CD4-positive, CD25-positive, alpha-beta regulatory T cell (primary cell): ENCODE data around the gene GBP5. TPM values are rescaled to one million over a fixed set of nuclear protein-coding genes. Genes with fewer than 3 reads are reported as not detected.

Experiments
- ATAC-seq, 2 donors: fragments of 150-1000 bp; cut with Tn5 transposase; one replicate each; pipeline ENCODE4 v1.10.0; 2021; ENCODE audit warnings: low read depth in 2 of 2, moderate number of reproducible peaks in 2 of 2, moderate library complexity in 1 of 2
- DNase-seq, 3 donors: peaks; one replicate each; pipeline versions ENCODE4 v3.0.0 to v3.0.0-alpha.2; 2012 to 2022; ENCODE audit warnings: mixed read lengths in 1 of 3
- H3K27ac ChIP-seq: one replicate; pipeline ENCODE4 v1.7.0; 2013; ENCODE audit warnings: mild to moderate bottlenecking, low read length; ENCODE audit not compliant: insufficient read depth, poor library complexity, severe bottlenecking
- H3K27me3 ChIP-seq: one replicate; pipeline ENCODE4 v1.7.0; 2013; ENCODE audit warnings: low read length; ENCODE audit not compliant: control insufficient read depth, insufficient read depth
- H3K36me3 ChIP-seq: one replicate; pipeline ENCODE4 v1.7.0; 2013; ENCODE audit warnings: mild to moderate bottlenecking, low read length, moderate library complexity; ENCODE audit not compliant: control insufficient read depth, insufficient read depth
- H3K4me1 ChIP-seq: 2 replicates; pipeline ENCODE4 v1.7.0; 2013; ENCODE audit warnings: mild to moderate bottlenecking, low read length; ENCODE audit not compliant: insufficient read depth, control insufficient read depth, poor library complexity, severe bottlenecking
- H3K4me3 ChIP-seq: one replicate; pipeline ENCODE4 v1.7.0; 2013; ENCODE audit warnings: low read depth, mild to moderate bottlenecking, low read length, moderate library complexity
- H3K9me3 ChIP-seq, 2 experiments: 1 replicate in 1 of 2; 2 replicates in 1 of 2; pipeline ENCODE4 v1.7.0; 2013; ENCODE audit warnings: low read length in 2 of 2, mild to moderate bottlenecking in 1 of 2, moderate library complexity in 1 of 2; ENCODE audit not compliant: control insufficient read depth in 2 of 2
- H3K27ac Mint-ChIP-seq, 3 donors: one replicate each; pipeline ENCODE4 v1.8.0; 2020 to 2022; ENCODE audit warnings: mild to moderate bottlenecking in 3 of 3, mixed read lengths in 3 of 3, moderate library complexity in 2 of 3
- H3K27me3 Mint-ChIP-seq: one replicate; pipeline ENCODE4 v1.8.0; 2022; ENCODE audit warnings: mild to moderate bottlenecking, mixed read lengths
- H3K36me3 Mint-ChIP-seq: one replicate; pipeline ENCODE4 v1.8.0; 2020; ENCODE audit warnings: mixed read lengths
- H3K4me1 Mint-ChIP-seq, 4 donors: one replicate each; pipeline ENCODE4 v1.8.0; 2020 to 2022; ENCODE audit warnings: mixed read lengths in 4 of 4, mild to moderate bottlenecking in 1 of 4
- H3K4me3 Mint-ChIP-seq, 4 donors: one replicate each; pipeline ENCODE4 v1.8.0; 2020 to 2022; ENCODE audit warnings: mild to moderate bottlenecking in 4 of 4, mixed read lengths in 4 of 4, moderate library complexity in 3 of 4
- H3K9me3 Mint-ChIP-seq, 7 donors: one replicate each; pipeline ENCODE4 v1.8.0; 2020 to 2022; ENCODE audit warnings: mixed read lengths in 7 of 7, mild to moderate bottlenecking in 3 of 7, moderate library complexity in 2 of 7
- polyA plus RNA-seq, 4 donors: library from polyadenylated mRNA; unstranded; fragments of 300-500 nt; fragmentation: Illumina TruSeq; gene quantifications; one replicate each; pipeline ENCODE4 v1.2.3, GENCODE V29; 2021
- total RNA-seq: library from RNA; stranded (reverse); gene quantifications from one replicate; pipeline ENCODE4 v1.2.3, GENCODE V29; 2022

GBP5 gene
- total and polyA plus RNA-seq, 5 donors from 2014 or later, result 201 to 425 (median 360) TPM

DNA sequence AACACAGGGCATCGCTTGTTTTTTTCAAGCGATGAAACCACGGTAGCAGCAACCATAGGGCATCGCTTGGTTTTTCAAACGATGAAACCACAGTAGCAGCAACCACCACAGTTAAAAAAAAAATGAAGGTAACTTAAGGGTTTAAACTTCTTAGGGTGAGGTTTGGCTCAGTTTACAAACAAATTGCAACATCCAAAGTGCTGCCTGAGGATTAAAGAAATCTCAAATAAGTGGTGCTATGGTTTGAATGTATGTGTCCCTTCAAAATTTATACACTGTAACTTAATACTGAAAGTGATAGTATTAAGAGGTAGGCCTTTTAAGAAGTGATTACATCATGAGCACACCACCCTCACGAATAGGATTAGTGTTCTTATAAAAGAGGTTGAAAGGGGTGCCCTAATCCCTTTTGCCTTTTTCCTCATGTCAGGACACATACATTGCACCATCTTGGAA lies 6.4 kb upstream of the GBP5 start:
- Mint-ChIP-seq H3K27me3 (no peaks in the 10 kb centered on the region), H3K4me3 (peak overlapping the region; percentile 55 to 78 (median 71)), H3K27ac (peak overlapping the region; percentile 96 to 100 (median 97)), H3K36me3 (peaks cover 6% of the 10 kb centered on the region), H3K9me3 (peaks cover 0 to 3% (median 0%) of the 10 kb centered on the region in 7 donors), H3K4me1 (peaks cover 41 to 91% (median 82%) of the 10 kb centered on the region in 4 donors)
- ATAC-seq (peak; percentile 76 to 81), DNase-seq (peak in 2 of 3 donors; percentile 75 to 81)
- Histone ChIP-seq H3K4me3 (peak overlapping the region; percentile 67), H3K27me3 (no peaks in the 10 kb centered on the region), H3K27ac (peak overlapping the region; percentile 90), H3K4me1 (peaks cover 76% of the 10 kb centered on the region), H3K9me3 (no peaks in the 10 kb centered on the region), H3K36me3 (no peaks in the 10 kb centered on the region)

DNA sequence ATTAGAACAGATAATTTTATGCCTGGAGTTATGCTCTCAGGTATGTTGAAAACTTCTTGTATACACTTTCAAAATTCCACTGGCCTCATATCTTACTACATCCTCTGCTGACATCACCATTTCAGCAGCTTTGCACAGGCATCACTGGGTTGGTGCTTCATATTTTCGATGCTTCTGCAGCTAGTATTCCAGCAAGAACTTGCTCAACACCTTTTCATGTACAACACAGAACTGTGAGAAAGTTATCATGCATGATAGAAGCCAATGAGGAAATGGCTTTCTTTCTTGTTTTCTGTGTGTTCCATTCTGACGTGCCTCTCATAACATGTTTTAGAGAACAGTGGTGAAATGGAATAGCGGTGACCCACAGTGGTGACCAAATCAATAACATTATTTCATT lies 5.1 kb upstream of the GBP5 start:
- peak in 2 of 3 donors; percentile 31 to 53 for DNase-seq
- peak overlapping the region; percentile 90 for H3K27ac ChIP-seq
- Mint-ChIP-seq H3K4me3 (peak overlapping the region in 3 of 4 donors; percentile 70 to 78 (median 72)), H3K9me3 (peaks cover 0 to 4% (median 0%) of the 10 kb centered on the region in 7 donors), H3K4me1 (peaks cover 45 to 87% (median 76%) of the 10 kb centered on the region in 4 donors), H3K36me3 (peaks cover 3% of the 10 kb centered on the region), H3K27ac (peak overlapping the region; percentile 96 to 100 (median 97)), H3K27me3 (no peaks in the 10 kb centered on the region)
- H3K4me1 ChIP-seq, result peaks cover 67% of the 10 kb centered on the region
- H3K36me3 ChIP-seq, result no peaks in the 10 kb centered on the region
- peak; percentile 5 to 17 for ATAC-seq
- H3K9me3 ChIP-seq, result no peaks in the 10 kb centered on the region
- no peaks in the 10 kb centered on the region for H3K27me3 ChIP-seq
- peak overlapping the region; percentile 67 for H3K4me3 ChIP-seq

DNA sequence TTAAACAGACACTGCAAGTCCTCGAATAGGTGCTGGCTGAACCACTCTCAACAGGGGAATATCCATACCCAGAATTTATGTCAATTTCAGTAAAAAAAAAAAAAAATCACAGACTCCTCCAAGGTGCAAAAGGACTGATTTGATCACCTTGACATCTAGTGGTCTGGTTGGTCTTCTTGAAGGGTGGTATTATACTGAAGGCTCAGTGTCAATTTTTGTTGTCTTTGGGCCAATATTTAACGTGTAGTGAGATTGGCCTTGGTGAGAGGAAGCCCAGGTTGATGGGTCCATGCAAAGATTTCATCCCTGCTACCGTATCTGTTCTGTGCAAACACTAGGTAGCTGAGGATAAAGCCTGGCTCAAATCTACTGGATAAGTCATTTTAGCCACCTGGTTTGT lies 4.0 kb upstream of the GBP5 start:
- Mint-ChIP-seq H3K27me3 (no peaks in the 10 kb centered on the region), H3K36me3 (peaks cover 3% of the 10 kb centered on the region), H3K4me3 (peak overlapping the region in 3 of 4 donors; percentile 24 to 90 (median 52)), H3K4me1 (peaks cover 41 to 81% (median 73%) of the 10 kb centered on the region in 4 donors), H3K27ac (peak overlapping the region; percentile 96 to 100 (median 98)), H3K9me3 (peaks cover 0 to 4% (median 0%) of the 10 kb centered on the region in 7 donors)
- H3K9me3 ChIP-seq, result no peaks in the 10 kb centered on the region
- H3K27me3 ChIP-seq, result no peaks in the 10 kb centered on the region
- ATAC-seq, result no peak
- H3K36me3 ChIP-seq, result no peaks in the 10 kb centered on the region
- peak overlapping the region; percentile 90 for H3K27ac ChIP-seq
- DNase-seq, result peak in 2 of 3 donors; percentile 34 to 63
- H3K4me1 ChIP-seq, result peaks cover 73% of the 10 kb centered on the region
- peak overlapping the region; percentile 45 for H3K4me3 ChIP-seq

DNA sequence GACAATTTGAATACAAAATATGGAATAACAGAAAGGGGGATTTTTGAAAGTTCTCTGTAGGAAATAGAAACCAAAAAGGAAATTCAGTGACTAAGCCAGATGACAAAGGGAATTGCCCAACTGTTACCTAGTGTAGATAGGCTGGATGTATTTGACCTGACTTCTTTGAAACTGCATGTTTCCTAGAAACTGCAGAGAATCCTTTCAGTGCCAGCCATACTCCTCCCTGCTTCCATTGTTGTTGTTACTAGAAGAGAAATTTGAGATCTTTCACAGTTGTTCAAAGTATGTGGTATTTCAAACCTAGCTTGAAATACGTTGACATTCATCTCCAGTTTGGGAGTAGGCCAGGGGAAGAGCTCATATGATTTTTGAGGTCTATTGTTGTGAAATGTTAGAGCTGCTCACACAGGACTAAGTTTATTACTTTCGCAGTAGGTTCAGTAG lies 1.8 kb upstream of the GBP5 start:
- H3K36me3 ChIP-seq, result peaks cover 3% of the 10 kb centered on the region
- Mint-ChIP-seq H3K4me3 (peak overlapping the region; percentile 85 to 94 (median 88)), H3K4me1 (peaks cover 28 to 74% (median 62%) of the 10 kb centered on the region in 4 donors), H3K27me3 (no peaks in the 10 kb centered on the region), H3K36me3 (peaks cover 13% of the 10 kb centered on the region), H3K9me3 (peaks cover 0 to 4% (median 0%) of the 10 kb centered on the region in 7 donors), H3K27ac (peak overlapping the region; percentile 96 to 100 (median 98))
- peak overlapping the region; percentile 81 for H3K4me3 ChIP-seq
- peak in 2 of 3 donors; percentile 29 to 67 for DNase-seq
- peaks cover 62% of the 10 kb centered on the region for H3K4me1 ChIP-seq
- H3K27ac ChIP-seq, result peak overlapping the region; percentile 90
- H3K27me3 ChIP-seq, result no peaks in the 10 kb centered on the region
- no peaks in the 10 kb centered on the region for H3K9me3 ChIP-seq
- peak; percentile 20 to 30 for ATAC-seq

DNA sequence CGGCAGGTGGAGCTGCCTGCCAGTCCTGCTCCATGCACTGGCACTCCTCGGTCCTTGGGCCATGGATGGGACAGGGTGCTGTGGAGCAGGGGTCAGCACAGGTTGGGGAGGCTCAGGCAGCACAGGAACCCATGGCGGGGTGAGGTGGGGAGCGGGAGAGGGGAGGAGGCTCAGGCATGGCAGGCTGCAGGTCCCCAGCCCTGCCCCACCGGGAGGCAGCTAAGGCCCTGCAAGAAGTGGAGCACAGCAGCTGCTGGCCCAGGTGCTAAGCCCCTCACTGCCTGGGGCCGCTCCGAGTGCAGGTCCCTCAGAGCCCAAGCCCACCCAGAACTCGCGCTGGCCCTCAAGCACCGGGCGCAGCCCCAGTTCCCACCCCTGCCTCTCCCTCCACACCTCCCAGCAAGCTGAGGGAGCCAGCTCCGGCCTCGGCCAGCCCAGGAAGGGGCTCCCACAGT lies 691 bp upstream of the GBP5 start:
- no peaks in the 10 kb centered on the region for H3K9me3 ChIP-seq
- ATAC-seq (no peak), DNase-seq (no peak)
- Mint-ChIP-seq H3K4me3 (peak overlapping the region; percentile 91 to 100 (median 99)), H3K27ac (peak overlapping the region; percentile 92 to 100 (median 99)), H3K9me3 (peaks cover 0 to 4% (median 0%) of the 10 kb centered on the region in 7 donors), H3K27me3 (no peaks in the 10 kb centered on the region), H3K4me1 (peaks cover 25 to 75% (median 57%) of the 10 kb centered on the region in 4 donors), H3K36me3 (peaks cover 19% of the 10 kb centered on the region)
- peak overlapping the region; percentile 99 for H3K4me3 ChIP-seq
- H3K27ac ChIP-seq, result peak overlapping the region; percentile 90
- H3K4me1 ChIP-seq, result peaks cover 64% of the 10 kb centered on the region
- H3K36me3 ChIP-seq, result peaks cover 14% of the 10 kb centered on the region
- no peaks in the 10 kb centered on the region for H3K27me3 ChIP-seq

DNA sequence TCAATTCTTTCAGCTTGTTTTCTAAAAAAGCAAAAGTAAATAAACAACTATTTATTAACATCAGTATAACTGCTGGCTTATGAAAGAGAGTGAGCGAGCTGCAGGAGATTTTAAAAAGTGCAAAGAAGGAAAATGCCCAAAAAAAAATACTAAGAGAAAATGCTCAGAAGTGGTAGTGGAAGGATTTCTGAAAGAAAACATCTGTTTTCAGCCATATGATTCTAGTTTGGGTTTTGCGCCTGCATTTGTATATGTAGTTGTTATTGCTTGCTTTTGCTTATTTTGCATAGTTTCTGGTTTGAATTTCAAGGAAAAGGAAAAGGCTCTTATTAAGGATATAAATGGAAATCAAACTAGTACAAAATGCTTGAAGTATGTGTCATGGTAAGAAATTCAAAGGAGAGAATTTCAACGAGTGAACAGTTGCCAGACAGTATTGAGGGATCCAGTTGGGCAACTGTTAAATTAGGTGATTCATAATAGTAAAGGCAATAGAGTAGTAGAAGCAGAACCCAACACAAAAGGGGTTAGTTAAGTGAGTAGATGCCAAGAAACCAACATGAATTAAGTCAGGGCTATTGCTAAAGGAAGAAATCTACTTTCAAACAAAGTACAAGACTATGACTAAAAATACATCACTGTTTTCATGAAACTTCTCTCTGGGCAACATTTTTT lies 1.2 kb downstream of the GBP5 start:
- Mint-ChIP-seq H3K36me3 (peaks cover 36% of the 10 kb centered on the region), H3K27ac (peak overlapping the region; percentile 92 to 99 (median 97)), H3K4me1 (peaks cover 23 to 75% (median 56%) of the 10 kb centered on the region in 4 donors), H3K9me3 (peaks cover 0 to 4% (median 0%) of the 10 kb centered on the region in 7 donors), H3K27me3 (no peaks in the 10 kb centered on the region), H3K4me3 (peak overlapping the region; percentile 91 to 100 (median 99))
- ATAC-seq (peak in 1 of 2 donors; percentile 25), DNase-seq (no peak)
- H3K27me3 ChIP-seq, result no peaks in the 10 kb centered on the region
- H3K36me3 ChIP-seq, result peaks cover 33% of the 10 kb centered on the region
- peak overlapping the region; percentile 99 for H3K4me3 ChIP-seq
- H3K4me1 ChIP-seq, result peaks cover 64% of the 10 kb centered on the region
- H3K9me3 ChIP-seq, result no peaks in the 10 kb centered on the region
- peak overlapping the region; percentile 90 for H3K27ac ChIP-seq

DNA sequence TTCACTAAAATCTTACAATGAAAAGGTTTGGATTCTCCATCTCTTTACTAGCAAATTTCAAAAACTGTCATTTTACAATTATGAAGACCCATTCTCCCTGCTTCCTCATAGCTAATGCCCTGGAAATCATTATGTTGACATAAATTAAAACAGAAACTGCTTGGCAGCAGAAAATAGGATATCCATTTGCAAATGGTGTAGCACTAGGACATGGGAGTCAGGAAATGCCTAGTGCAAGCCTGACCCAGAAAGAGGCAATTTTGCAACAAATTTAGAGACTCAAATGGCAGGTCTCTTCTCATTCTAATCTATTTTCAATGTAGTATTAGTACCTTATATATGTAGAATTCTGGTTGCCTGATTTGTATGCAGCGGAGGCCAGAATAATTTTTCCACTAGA lies 2.2 kb downstream of the GBP5 start:
- Histone ChIP-seq H3K36me3 (peaks cover 42% of the 10 kb centered on the region), H3K4me1 (peaks cover 63% of the 10 kb centered on the region), H3K27me3 (no peaks in the 10 kb centered on the region), H3K27ac (peak overlapping the region; percentile 56), H3K9me3 (no peaks in the 10 kb centered on the region), H3K4me3 (peak overlapping the region; percentile 99)
- H3K9me3 Mint-ChIP-seq, result peaks cover 0 to 4% (median 0%) of the 10 kb centered on the region in 7 donors
- DNase-seq, result no peak
- peak overlapping the region; percentile 92 to 99 (median 97) for H3K27ac Mint-ChIP-seq
- no peaks in the 10 kb centered on the region for H3K27me3 Mint-ChIP-seq
- peak overlapping the region; percentile 91 to 100 (median 99) for H3K4me3 Mint-ChIP-seq
- H3K36me3 Mint-ChIP-seq, result peaks cover 45% of the 10 kb centered on the region
- no peak for ATAC-seq
- peaks cover 23 to 73% (median 56%) of the 10 kb centered on the region in 4 donors for H3K4me1 Mint-ChIP-seq
